Measurements from ENCODE around the gene GALNT4. TPM values are rescaled to one million over a fixed set of nuclear protein-coding genes. Genes with fewer than 3 reads are reported as not detected.
A peak's percentile ranks its signal among the peaks of the same experiment; 100 is the strongest.

Gene GALNT4
- total RNA-seq, 1 experiment from 2014 or later, result 7.2 TPM

DNA sequence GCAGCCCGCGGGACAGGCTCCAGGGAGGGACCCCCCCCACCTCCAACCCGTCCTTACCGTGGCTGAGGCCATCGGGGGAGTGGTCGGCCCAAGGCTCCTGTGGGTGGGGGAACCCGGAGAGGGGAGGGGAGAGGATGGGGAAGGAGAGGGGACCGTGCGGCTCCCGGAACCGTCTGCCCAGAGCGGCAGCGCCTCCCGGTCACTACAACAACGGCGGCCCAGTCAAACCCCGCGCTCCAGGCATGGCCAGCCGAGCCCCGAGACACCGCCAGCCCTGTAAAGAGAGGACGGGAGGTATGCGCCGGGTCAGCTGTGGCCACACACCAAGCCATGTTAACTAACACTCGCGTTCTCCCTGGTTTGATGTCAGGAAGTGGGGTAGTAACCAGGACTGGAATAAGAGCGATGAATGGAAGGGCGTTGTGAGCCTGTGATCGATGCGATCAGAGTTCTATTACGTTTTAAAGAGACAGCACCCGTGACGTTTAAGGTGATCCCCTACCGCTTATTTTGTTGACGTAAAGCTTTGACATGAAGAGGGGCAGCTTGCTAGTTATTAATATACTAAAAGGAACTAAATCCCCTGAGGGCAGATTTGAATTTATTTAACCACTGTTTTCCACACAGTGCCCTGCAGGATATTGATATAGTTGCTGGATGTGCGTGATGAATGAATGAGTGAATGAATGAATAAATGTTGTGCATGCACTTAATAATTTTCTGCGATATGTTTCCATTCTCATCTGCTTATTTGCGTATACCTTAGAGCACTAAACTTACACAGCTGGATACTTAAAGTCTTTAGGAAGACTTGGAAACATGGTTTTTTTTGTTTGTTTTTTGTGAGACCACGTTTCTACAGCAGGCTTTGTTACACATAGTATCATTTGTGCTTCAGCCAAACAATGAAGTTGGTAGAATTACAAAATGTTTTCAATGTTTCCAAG is 1.5 kb upstream of the GALNT4 start, which contains the start of gene POC1B:
Gene POC1B (minus strand): TSS at position 224 of the 947 bp plus-strand sequence. CDS start 152 bp downstream, at position 72.
- H3K4me1 ChIP-seq, result peaks cover 19% of the 10 kb centered on the region; the same call in 1 of the 2 replicates
- H3K9me3 ChIP-seq, result no peaks in the 10 kb centered on the region
- no peaks in the 10 kb centered on the region; the same call in 1 of the 2 replicates for H3K36me3 ChIP-seq (ENCODE audit: control insufficient read depth, insufficient read depth, low read length)
- intact Hi-C loops (cut with micrococcal nuclease; ENCODE audit: unreplicated experiment), result loop anchor here (1.0 to 10.0 kb wide), 3 partner anchors 34 to 1381 kb away; partner anchors contain the start of genes CEP290 and TMTC3
- TF ChIP-seq, protein P1, sequence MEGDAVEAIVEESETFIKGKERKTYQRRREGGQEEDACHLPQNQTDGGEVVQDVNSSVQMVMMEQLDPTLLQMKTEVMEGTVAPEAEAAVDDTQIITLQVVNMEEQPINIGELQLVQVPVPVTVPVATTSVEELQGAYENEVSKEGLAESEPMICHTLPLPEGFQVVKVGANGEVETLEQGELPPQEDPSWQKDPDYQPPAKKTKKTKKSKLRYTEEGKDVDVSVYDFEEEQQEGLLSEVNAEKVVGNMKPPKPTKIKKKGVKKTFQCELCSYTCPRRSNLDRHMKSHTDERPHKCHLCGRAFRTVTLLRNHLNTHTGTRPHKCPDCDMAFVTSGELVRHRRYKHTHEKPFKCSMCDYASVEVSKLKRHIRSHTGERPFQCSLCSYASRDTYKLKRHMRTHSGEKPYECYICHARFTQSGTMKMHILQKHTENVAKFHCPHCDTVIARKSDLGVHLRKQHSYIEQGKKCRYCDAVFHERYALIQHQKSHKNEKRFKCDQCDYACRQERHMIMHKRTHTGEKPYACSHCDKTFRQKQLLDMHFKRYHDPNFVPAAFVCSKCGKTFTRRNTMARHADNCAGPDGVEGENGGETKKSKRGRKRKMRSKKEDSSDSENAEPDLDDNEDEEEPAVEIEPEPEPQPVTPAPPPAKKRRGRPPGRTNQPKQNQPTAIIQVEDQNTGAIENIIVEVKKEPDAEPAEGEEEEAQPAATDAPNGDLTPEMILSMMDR (IDR thresholded peaks at IDR 0.05; ENCODE audit: insufficient read depth in 1 of 2, low read depth in 1 of 2, low read length in 1 of 2, severe bottlenecking in 1 of 2, unreplicated experiment in 1 of 2), result peak in 1 of 2 experiments; percentile 7
- Mint-ChIP-seq H3K36me3 (ENCODE audit: insufficient read depth, unreplicated experiment) (peaks cover 27% of the 10 kb centered on the region), H3K4me3 (ENCODE audit: unreplicated experiment) (peak within 1 kb of the TSS; percentile 99), H3K27ac (ENCODE audit: unreplicated experiment) (peak within 1 kb of the TSS; percentile 96), H3K27me3 (ENCODE audit: insufficient read depth, unreplicated experiment) (no peaks in the 10 kb centered on the region), H3K9me3 (ENCODE audit: unreplicated experiment) (no peaks in the 10 kb centered on the region), H3K4me1 (ENCODE audit: low read depth, unreplicated experiment) (peaks cover 4% of the 10 kb centered on the region)
- POLR2A ChIA-PET, result no interaction called here
- DNase-seq, result peak; percentile 89 to 92
- no peaks in the 10 kb centered on the region for H3K27me3 ChIP-seq (replicated peaks; ENCODE audit: control insufficient read depth, insufficient read depth, low read length)
- BruUV-seq (replicated peaks), result TSS peak; percentile 47
- CTCF ChIA-PET, result no interaction called here
- peak within 1 kb of the TSS; percentile 54 for H3K4me3 ChIP-seq (ENCODE audit: low read depth, low read length)

DNA sequence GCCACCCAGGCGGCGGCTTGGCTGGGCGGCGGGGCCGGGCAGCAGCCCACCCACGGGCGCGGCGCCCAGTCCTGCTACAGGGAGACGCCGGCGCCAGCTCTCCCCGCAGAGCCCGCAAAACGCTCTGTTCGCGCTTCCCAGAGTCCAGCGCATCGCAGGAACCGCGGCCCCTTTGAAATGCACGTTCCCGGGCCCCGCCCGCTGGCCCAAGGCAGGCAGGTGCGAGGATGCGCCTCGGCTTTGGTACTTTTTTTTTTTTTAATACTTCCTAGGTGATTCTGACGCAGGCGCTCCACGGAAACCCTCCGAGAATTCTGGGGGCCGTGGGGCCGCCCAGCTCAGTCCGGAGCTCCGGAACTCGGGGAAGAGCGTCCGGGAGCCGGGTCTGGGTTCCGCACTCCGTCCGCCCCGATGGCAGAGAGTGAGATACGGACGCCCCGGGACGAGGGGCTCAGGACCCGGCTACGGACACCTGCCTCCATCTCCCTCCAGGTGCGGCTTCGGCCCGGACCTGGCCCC is 768 bp upstream of the GALNT4 start:
- no peaks in the 10 kb centered on the region for H3K27me3 Mint-ChIP-seq (ENCODE audit: insufficient read depth, unreplicated experiment)
- Histone ChIP-seq H3K9me3 (no peaks in the 10 kb centered on the region), H3K36me3 (ENCODE audit: control insufficient read depth, insufficient read depth, low read length) (no peaks in the 10 kb centered on the region; the same call in 1 of the 2 replicates), H3K27me3 (replicated peaks; ENCODE audit: control insufficient read depth, insufficient read depth, low read length) (no peaks in the 10 kb centered on the region), H3K4me1 (peaks cover 19% of the 10 kb centered on the region; the same call in 1 of the 2 replicates), H3K4me3 (ENCODE audit: low read depth, low read length) (peak overlapping the region; percentile 54)
- peaks cover 27% of the 10 kb centered on the region for H3K36me3 Mint-ChIP-seq (ENCODE audit: insufficient read depth, unreplicated experiment)
- no peaks in the 10 kb centered on the region for H3K9me3 Mint-ChIP-seq (ENCODE audit: unreplicated experiment)
- intact Hi-C loops (cut with micrococcal nuclease; ENCODE audit: unreplicated experiment), result loop anchor here (5.0 to 10.0 kb wide), 2 partner anchors 33 to 1381 kb away; partner anchors contain the start of genes CEP290 and TMTC3
- H3K27ac Mint-ChIP-seq (ENCODE audit: unreplicated experiment), result peak overlapping the region; percentile 96
- BruUV-seq (replicated peaks), result no TSS peak
- POLR2A ChIA-PET, result no interaction called here
- peak overlapping the region; percentile 99 for H3K4me3 Mint-ChIP-seq (ENCODE audit: unreplicated experiment)
- CTCF ChIA-PET, result no interaction called here
- TF ChIP-seq, protein P1 (IDR thresholded peaks at IDR 0.05; ENCODE audit: insufficient read depth in 1 of 2, low read depth in 1 of 2, low read length in 1 of 2, severe bottlenecking in 1 of 2, unreplicated experiment in 1 of 2), result no peak
- peaks cover 4% of the 10 kb centered on the region for H3K4me1 Mint-ChIP-seq (ENCODE audit: low read depth, unreplicated experiment)
- peak; percentile 46 to 63 for DNase-seq
